Measurements from ENCODE around the gene DCLRE1A.

- TF ChIP-seq, protein P1, sequence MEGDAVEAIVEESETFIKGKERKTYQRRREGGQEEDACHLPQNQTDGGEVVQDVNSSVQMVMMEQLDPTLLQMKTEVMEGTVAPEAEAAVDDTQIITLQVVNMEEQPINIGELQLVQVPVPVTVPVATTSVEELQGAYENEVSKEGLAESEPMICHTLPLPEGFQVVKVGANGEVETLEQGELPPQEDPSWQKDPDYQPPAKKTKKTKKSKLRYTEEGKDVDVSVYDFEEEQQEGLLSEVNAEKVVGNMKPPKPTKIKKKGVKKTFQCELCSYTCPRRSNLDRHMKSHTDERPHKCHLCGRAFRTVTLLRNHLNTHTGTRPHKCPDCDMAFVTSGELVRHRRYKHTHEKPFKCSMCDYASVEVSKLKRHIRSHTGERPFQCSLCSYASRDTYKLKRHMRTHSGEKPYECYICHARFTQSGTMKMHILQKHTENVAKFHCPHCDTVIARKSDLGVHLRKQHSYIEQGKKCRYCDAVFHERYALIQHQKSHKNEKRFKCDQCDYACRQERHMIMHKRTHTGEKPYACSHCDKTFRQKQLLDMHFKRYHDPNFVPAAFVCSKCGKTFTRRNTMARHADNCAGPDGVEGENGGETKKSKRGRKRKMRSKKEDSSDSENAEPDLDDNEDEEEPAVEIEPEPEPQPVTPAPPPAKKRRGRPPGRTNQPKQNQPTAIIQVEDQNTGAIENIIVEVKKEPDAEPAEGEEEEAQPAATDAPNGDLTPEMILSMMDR (IDR thresholded peaks at IDR 0.05) = no peak
- TF ChIP-seq EP300 (IDR thresholded peaks at IDR 0.05) (no peak), POLR2AphosphoS5 (IDR thresholded peaks at IDR 0.05) (no peak), POLR2A (IDR thresholded peaks at IDR 0.05) (no peak)
Observed at GRCh38 chr10:113819989-113820388, 33.9 kb downstream of the DCLRE1A start.

Data from sigmoid colon (tissue), 4 donors.